Measurements from ENCODE around the gene TMEM107.

Gene TMEM107

DNA sequence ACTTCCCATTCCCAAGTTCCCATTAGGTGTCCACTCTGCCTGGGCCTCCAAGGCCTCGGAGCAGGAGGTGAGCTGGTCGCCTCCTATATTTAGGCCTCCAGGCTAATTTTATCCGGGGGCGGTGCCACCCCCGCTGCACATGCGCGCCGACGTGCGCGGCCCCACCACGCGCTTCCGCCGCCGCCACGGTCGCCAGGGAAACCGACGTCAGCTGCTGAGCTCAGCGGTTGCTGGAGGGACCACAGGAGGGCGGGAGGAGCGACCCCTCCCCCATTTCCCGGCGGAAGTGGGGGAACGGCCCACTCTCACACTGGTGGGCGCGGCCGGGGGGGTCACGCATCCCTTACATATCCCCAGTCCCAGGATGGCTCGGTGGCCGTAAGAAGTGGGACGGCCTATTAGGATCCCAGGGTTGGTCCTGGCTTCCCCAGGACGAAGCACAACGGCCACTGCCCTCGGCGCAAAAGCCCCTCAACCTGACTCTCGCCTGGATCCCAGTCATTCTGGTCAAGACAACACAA lies 25.0 kb downstream of the TMEM107 start:
- peak; percentile 76 for DNase-seq (ENCODE audit: low spot score)

GRCh38 chr17:8150194-8151119 lies 25.7 kb downstream of the TMEM107 start:
- no peak for DNase-seq (ENCODE audit: low spot score)

More for the DNA sequence above, 25.0 kb downstream of the TMEM107 start:
- no peak for FAIRE-seq

GRCh38 chr17:8149419-8150193 lies 26.6 kb downstream of the TMEM107 start:
- FAIRE-seq, result no peak

More at GRCh38 chr17:8150194-8151119, 25.7 kb downstream of the TMEM107 start:
- no peak for FAIRE-seq

GRCh38 chr17:8148560-8148959 lies 27.6 kb downstream of the TMEM107 start:
- no peak for FAIRE-seq
- no peak for DNase-seq (ENCODE audit: low spot score)

More at GRCh38 chr17:8149419-8150193, 26.6 kb downstream of the TMEM107 start:
- no peak for DNase-seq (ENCODE audit: low spot score)

- DNase-seq (ENCODE audit: low spot score), result no peak
- no peak for FAIRE-seq
Observed at GRCh38 chr17:8147805-8148404, 28.3 kb downstream of the TMEM107 start.

DNA sequence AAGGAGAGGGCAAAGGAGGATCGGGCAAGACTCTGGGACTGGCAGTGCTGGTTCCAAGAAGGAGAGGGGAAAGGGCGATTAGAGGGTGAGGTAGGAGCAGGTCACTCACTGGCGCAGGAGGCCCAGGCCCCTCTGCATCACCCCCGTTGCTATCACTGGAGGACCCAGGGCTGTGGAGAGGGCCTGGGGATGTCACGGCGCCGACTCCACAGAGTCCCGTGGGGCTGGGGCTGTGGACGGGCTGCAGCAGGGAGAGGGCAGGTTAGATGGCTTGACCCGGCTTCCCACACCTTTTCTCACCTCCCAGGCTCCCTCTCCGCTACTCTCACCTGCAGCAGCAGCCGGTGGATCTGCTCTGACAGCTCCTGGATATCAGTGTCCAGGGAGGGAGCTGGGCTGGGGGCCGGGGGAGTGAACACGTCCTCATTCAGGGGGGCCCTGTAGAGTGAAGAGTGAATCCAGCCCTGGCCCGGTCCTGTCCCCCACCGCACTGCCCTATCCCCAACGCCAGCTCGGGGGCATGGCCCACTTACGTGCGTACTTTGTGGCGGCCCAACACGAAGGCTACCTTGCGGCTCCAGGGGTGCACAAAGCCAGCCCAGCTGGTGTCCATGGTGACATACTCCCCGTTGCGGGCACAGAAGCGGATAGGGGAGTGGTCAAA lies 28.9 kb downstream of the TMEM107 start:
- FAIRE-seq (no peak), DNase-seq (ENCODE audit: low spot score) (no peak)

DNA sequence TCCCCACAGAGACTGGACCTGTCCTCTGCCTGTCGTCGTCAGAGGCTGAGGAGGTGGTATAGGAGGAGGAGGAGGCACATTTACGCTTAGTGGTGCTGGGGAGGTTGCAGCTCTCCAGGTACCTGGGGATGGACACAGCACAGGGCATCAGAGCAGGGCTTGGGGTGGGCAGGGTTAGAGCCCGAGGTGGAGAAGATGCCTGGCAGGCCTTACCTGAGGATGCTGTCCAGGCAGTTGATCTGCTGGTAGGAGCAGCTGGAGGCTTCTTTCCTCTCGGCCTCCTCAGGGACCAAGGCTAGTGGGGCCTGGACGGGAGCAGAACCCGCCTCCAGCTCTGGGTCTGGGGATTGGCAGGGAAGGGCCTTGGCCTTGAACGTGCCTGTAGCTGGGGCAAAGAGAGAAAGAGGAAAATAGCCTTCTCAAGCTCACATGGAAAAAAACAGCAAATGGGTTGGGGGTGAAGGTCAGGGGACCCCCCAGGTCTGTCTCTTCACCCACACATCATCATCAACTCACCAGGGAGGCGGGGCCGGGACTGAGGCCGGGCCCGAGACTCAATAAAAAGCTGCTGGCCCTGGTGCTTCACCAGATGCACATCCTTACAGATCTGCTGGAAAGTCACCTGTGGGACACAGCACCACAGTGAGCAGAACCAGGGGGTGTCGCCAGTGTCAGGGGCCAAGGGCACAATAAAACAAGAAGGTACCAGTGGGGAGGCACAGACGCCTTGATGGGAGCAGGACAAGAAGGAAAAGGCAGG lies 29.6 kb downstream of the TMEM107 start:
- DNase-seq (ENCODE audit: low spot score) (no peak), FAIRE-seq (no peak)

GRCh38 chr17:8145811-8146210 lies 30.4 kb downstream of the TMEM107 start:
- DNase-seq (ENCODE audit: low spot score) (no peak), FAIRE-seq (no peak)

GRCh38 chr17:8144401-8145231 lies 31.6 kb downstream of the TMEM107 start:
- DNase-seq (ENCODE audit: low spot score), result no peak
- FAIRE-seq, result no peak

DNA sequence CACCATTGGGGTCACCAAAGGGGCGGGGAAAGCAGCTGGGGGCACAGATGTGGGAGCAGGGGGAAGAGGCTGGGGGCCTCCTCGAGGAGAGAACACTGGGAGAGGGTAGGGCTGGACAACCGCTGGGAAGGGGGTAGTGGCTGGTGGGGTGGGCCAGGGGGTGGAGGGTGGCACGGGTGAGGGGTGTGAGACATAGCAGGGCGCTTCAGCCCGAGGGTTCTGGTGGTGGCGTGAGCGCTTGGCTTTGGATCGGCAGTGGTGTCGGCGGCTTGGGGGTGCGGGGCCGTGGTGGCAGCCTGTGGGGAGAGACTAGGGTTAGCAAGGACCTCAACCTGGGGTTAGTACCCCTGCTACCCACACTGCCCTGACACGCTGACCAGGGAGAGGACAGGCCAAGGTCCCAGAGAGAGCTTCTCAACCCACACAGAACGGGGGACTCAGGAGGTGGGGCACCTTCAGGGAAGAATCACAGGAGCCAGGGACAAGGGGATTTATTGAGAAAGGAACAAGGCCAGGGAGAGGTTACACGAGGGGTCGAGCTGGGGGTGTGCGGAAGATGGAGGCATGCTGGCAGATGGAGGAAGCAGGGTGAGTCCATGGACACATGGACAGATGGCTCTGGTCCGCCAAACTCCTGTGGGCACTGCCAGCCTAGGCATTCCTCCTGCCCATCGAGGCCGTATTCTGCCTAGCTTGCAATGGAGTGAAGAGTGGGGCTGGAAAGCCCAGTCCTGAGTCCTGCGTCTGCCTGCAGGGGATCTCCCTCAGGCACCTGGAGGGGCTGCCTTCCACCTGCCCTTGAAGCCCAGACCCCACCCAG lies 32.4 kb downstream of the TMEM107 start:
- no peak for DNase-seq (ENCODE audit: low spot score)
- no peak for FAIRE-seq

- DNase-seq (ENCODE audit: low spot score), result no peak
- no peak for FAIRE-seq
Observed at GRCh38 chr17:8142887-8143580, 33.1 kb downstream of the TMEM107 start.

- DNase-seq (ENCODE audit: low spot score), result no peak
- FAIRE-seq, result no peak
Observed at GRCh38 chr17:8142158-8142886, 33.9 kb downstream of the TMEM107 start.

DNA sequence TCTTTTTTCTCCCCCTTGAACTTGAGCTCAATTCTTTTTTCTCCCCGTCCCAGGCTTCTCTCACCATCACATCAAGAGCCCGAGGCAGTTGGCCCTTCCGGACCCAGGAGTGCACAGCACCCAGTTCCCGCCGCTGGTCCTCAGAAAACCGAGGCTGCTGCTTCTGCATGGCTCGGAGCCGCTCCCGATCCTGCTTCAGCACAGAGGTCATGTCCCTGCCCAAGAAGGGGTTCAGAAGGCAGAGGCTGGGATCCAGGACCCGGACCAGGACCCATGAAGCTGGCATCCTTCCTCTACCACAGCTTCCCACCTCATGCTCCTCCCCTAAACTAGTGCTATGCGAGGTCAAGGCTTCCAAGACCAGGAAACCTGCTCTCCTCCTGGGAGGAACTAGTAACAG lies 34.4 kb downstream of the TMEM107 start:
- DNase-seq (ENCODE audit: low spot score), result no peak
- no peak for FAIRE-seq

DNA sequence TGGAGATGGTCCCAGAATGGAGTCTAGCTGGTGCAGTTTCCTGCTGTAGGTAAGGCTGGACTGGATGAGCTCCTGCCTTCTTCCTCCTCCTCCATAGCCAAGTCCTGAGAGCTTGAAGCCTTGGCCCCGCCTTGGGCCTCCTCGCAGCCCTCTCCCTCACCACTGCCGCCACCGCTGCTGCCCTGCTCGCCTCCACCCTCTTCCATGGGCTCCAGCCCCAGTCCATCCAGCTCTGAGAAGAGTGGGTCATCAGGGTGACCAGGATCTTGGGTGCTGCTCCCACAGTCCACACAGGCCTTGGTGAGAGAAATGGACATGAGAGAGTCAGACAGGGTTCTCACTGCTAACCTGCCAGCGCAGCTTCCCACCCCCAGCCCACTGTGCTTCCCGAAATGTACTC lies 35.1 kb downstream of the TMEM107 start:
- FAIRE-seq, result no peak
- DNase-seq (ENCODE audit: low spot score), result no peak

GRCh38 chr17:8140065-8141029 lies 35.8 kb downstream of the TMEM107 start:
- DNase-seq (ENCODE audit: low spot score) (no peak), FAIRE-seq (no peak)

Data from urothelium cell line (cell line).